ENCODE data around the gene NOL4.

- TF ChIP-seq, protein P1, sequence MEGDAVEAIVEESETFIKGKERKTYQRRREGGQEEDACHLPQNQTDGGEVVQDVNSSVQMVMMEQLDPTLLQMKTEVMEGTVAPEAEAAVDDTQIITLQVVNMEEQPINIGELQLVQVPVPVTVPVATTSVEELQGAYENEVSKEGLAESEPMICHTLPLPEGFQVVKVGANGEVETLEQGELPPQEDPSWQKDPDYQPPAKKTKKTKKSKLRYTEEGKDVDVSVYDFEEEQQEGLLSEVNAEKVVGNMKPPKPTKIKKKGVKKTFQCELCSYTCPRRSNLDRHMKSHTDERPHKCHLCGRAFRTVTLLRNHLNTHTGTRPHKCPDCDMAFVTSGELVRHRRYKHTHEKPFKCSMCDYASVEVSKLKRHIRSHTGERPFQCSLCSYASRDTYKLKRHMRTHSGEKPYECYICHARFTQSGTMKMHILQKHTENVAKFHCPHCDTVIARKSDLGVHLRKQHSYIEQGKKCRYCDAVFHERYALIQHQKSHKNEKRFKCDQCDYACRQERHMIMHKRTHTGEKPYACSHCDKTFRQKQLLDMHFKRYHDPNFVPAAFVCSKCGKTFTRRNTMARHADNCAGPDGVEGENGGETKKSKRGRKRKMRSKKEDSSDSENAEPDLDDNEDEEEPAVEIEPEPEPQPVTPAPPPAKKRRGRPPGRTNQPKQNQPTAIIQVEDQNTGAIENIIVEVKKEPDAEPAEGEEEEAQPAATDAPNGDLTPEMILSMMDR (IDR thresholded peaks at IDR 0.05) = peak in 2 of 6 experiments; percentile 24 to 26
- TF ChIP-seq POLR2A (IDR thresholded peaks at IDR 0.05) = peak in 1 of 2 donors; percentile 49
Observed at GRCh38 chr18:34224423-34225217, at the start of gene NOL4.
